Chondrocyte (in vitro differentiated cells): ENCODE results near the gene CAMSAP3. TPM values are rescaled to one million over a fixed set of nuclear protein-coding genes. Genes with fewer than 3 reads are reported as not detected.
A peak's percentile ranks its signal among the peaks of the same experiment; 100 is the strongest.

Experiments used
- DNase-seq: peaks from one replicate; pipeline ENCODE4 v3.0.0; 2021; ENCODE audit warnings: mixed read lengths, low spot score
- H3K27ac Mint-ChIP-seq: one replicate; pipeline ENCODE4 v1.8.0; 2021; ENCODE audit warnings: mild to moderate bottlenecking, moderate library complexity, mixed read lengths; ENCODE audit not compliant: unreplicated experiment
- H3K27me3 Mint-ChIP-seq: 2 replicates; pipeline ENCODE4 v1.8.0; 2021; ENCODE audit warnings: low read depth, mixed read lengths
- H3K36me3 Mint-ChIP-seq: 2 replicates; pipeline ENCODE4 v1.8.0; 2021; ENCODE audit warnings: low read depth, mixed read lengths
- H3K4me1 Mint-ChIP-seq: 2 replicates; pipeline ENCODE4 v1.8.0; 2021; ENCODE audit warnings: low read depth, mild to moderate bottlenecking, mixed read lengths
- H3K4me3 Mint-ChIP-seq: one replicate; pipeline ENCODE4 v1.8.0; 2021; ENCODE audit warnings: mild to moderate bottlenecking, moderate library complexity, mixed read lengths; ENCODE audit not compliant: unreplicated experiment
- H3K9me3 Mint-ChIP-seq: 2 replicates; pipeline ENCODE4 v1.8.0; 2021; ENCODE audit warnings: low read depth, mixed read lengths
- CTCF ChIP-seq: fragments of 200-600 bp; sonication (generic); IDR thresholded peaks from 2 replicates; pipeline ENCODE4 v1.5.0; 2021; ENCODE audit warnings: antibody characterized with exemption, mild to moderate bottlenecking, moderate library complexity
- long read RNA-seq: library from polyadenylated mRNA; stranded (forward); transcript quantifications from one replicate; pipeline ENCODE4 v2.0.0, GENCODE V29; 2021
- total RNA-seq: library from RNA; stranded (reverse); gene quantifications from 3 replicates; pipeline ENCODE4 v1.2.1, GENCODE V29; 2021

CAMSAP3 gene
- 0.41 to 0.42 TPM in 2 of 3 replicates, not detected in the other for total RNA-seq
- long read RNA-seq = 0 reads

GRCh38 chr19:7595466-7596133, at the start of gene CAMSAP3:
CAMSAP3 (plus strand) TSS chr19:7595863; CDS start chr19:7596003, 140 bp downstream.
- H3K27ac Mint-ChIP-seq = no peak within 1 kb of the TSS
- peak within 1 kb of the TSS; percentile 63 for H3K4me3 Mint-ChIP-seq
- no peak for TF ChIP-seq CTCF
- H3K9me3 Mint-ChIP-seq = no peaks in the 10 kb centered on the region
- no peak for DNase-seq
- peaks cover 4% of the 10 kb centered on the region for H3K4me1 Mint-ChIP-seq
- no peaks in the 10 kb centered on the region for H3K36me3 Mint-ChIP-seq
- H3K27me3 Mint-ChIP-seq = peaks cover 34% of the 10 kb centered on the region

GRCh38 chr19:7545904-7546303, 49.8 kb upstream of the CAMSAP3 start:
- Mint-ChIP-seq H3K36me3 (peaks cover 15% of the 10 kb centered on the region), H3K27ac (no peak overlapping the region), H3K27me3 (no peaks in the 10 kb centered on the region), H3K9me3 (no peaks in the 10 kb centered on the region), H3K4me3 (no peak overlapping the region), H3K4me1 (no peaks in the 10 kb centered on the region)
- no peak for DNase-seq
- TF ChIP-seq CTCF = no peak

GRCh38 chr19:7547159-7547558, 48.5 kb upstream of the CAMSAP3 start:
- no peaks in the 10 kb centered on the region for H3K9me3 Mint-ChIP-seq
- no peaks in the 10 kb centered on the region for H3K27me3 Mint-ChIP-seq
- H3K4me3 Mint-ChIP-seq = no peak overlapping the region
- DNase-seq = no peak
- H3K27ac Mint-ChIP-seq = no peak overlapping the region
- H3K4me1 Mint-ChIP-seq = no peaks in the 10 kb centered on the region
- TF ChIP-seq CTCF = no peak
- H3K36me3 Mint-ChIP-seq = peaks cover 15% of the 10 kb centered on the region

- TF ChIP-seq CTCF = no peak
- Mint-ChIP-seq H3K27me3 (no peaks in the 10 kb centered on the region), H3K27ac (no peak overlapping the region), H3K4me1 (no peaks in the 10 kb centered on the region), H3K9me3 (no peaks in the 10 kb centered on the region), H3K36me3 (peaks cover 15% of the 10 kb centered on the region), H3K4me3 (no peak overlapping the region)
- no peak for DNase-seq
These were observed 46.1 kb upstream of the CAMSAP3 start for GRCh38 chr19:7549429-7550148.

- TF ChIP-seq CTCF = no peak
- no peak for DNase-seq
- H3K36me3 Mint-ChIP-seq = peaks cover 15% of the 10 kb centered on the region
- H3K9me3 Mint-ChIP-seq = no peaks in the 10 kb centered on the region
- no peak overlapping the region for H3K27ac Mint-ChIP-seq
- no peak overlapping the region for H3K4me3 Mint-ChIP-seq
- no peaks in the 10 kb centered on the region for H3K4me1 Mint-ChIP-seq
- H3K27me3 Mint-ChIP-seq = no peaks in the 10 kb centered on the region
These were observed 45.4 kb upstream of the CAMSAP3 start for GRCh38 chr19:7550169-7550770.
